ENCODE data around the gene NENF. TPM values are rescaled to one million over a fixed set of nuclear protein-coding genes. Genes with fewer than 3 reads are reported as not detected.

NENF gene
- total RNA-seq, 1 donor from 2014 or later, result 29.7 TPM

Other genes starting within 250 kb of the NENF start
- 46.4 and 53.7 TPM in 2 replicates for gene PPP2R5A, start 147.5 kb upstream of the NENF start, total RNA-seq
- 17.6 and 19.8 TPM in 2 replicates for gene PACC1, start 18.0 kb upstream of the NENF start, total RNA-seq
- 23.0 and 23.3 TPM in 2 replicates for gene ATF3, start 175.8 kb downstream of the NENF start, total RNA-seq